GM12872 (cell line): ENCODE results near the gene SND1.

Source experiments
- TF ChIP-seq, protein P1 (sequence below): IDR thresholded peaks from 3 replicates; pipeline ENCODE4 v1.5.1; 2011; ENCODE audit warnings: low read depth, mild to moderate bottlenecking, low read length, moderate library complexity; ENCODE audit not compliant: insufficient read depth

SND1 gene

DNA sequence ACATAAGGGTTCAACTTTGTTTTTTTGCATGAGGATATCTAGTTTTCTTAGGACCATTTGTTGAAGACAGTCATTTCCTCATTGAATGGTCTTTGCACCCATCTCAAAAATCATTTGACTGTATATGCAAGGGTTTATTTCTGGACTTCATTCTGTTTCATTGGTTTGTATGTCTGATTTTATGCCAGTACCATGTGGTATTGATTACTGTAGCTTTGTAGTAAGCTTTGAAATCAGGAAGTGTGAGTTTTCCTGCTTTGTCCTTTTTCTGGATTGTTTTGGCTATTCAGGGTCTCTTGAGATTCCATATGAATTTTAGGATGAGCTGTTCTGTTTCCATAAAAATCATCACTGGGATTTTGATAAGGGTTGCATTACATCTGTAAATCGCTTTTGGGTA, 63.9 kb downstream of the SND1 start:
- TF ChIP-seq, protein P1, sequence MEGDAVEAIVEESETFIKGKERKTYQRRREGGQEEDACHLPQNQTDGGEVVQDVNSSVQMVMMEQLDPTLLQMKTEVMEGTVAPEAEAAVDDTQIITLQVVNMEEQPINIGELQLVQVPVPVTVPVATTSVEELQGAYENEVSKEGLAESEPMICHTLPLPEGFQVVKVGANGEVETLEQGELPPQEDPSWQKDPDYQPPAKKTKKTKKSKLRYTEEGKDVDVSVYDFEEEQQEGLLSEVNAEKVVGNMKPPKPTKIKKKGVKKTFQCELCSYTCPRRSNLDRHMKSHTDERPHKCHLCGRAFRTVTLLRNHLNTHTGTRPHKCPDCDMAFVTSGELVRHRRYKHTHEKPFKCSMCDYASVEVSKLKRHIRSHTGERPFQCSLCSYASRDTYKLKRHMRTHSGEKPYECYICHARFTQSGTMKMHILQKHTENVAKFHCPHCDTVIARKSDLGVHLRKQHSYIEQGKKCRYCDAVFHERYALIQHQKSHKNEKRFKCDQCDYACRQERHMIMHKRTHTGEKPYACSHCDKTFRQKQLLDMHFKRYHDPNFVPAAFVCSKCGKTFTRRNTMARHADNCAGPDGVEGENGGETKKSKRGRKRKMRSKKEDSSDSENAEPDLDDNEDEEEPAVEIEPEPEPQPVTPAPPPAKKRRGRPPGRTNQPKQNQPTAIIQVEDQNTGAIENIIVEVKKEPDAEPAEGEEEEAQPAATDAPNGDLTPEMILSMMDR: no peak

DNA sequence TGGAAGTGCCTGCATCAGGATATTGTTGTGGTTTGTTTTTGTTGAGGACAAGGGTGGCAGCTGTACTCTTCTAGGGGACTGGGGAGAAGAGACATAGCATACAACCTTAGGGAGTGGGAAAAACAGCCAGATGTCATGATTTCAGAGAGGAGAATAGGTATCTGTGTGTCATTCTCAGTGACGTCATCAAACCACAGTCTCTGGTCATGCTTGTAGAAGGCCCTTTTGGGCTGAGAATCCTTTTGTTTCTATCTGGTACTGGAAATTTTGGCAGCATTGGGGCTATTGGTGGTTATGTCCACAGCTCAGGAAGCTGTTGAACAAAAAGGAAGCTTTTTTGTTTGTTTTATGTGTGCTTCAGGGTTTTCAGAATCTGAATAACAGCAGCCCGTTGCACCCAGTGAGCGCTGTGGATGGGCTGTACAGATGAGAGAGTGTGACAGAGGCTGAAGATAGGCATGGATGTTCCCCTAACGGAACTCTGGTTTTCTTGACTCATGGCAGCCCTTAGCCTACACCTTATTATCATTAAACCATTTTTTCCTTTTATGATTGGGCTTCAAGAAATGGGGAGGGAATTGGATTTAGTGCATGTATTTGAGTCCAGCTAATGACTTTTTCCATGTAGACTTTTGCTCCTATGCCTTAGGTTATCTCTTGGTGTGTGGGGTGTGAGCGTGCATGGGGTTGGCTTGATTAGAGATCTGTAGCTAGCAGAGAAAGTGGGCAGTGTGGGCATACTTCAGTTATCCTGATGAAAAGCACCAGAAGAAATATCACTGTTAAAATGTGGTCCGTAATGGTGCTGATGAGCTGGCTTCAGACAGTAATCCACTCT, 65.7 kb downstream of the SND1 start:
- TF ChIP-seq, protein P1: no peak

DNA sequence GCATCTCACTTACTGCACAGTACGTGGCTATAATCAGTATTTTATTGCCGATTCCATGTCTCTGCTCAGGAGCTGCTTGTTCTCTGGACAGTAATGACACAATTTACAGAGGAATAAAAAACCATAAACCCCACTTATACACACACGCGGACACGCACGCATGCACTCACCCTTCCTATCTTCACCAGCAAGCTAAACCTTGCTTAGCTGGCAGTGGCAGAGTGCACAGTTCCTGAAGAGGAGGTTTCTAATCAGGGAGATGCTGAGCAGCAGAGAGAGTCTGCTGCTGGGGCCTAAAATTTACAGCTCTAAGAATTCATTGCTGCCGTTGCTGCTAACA, 66.3 kb downstream of the SND1 start:
- TF ChIP-seq, protein P1: no peak

DNA sequence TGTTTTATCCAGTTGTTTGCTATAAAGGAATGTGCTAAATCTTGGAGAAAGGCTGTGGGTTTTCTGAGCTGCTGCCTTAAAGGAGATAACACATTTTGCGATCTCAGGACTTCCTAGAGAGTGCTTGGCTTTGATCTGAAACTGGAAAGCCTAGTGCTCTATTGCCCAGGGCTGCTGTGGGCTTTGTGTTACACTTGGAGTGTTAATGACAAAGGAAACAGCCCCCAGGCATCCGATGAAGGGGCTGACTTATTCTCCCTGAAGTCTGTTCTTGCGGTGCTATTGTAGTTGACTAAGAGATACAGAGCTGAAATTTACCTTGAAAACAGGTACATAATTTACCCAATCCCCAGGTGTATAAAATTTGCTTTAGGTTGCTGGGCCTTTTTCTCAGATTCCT, 74.5 kb downstream of the SND1 start:
- TF ChIP-seq, protein P1: no peak

DNA sequence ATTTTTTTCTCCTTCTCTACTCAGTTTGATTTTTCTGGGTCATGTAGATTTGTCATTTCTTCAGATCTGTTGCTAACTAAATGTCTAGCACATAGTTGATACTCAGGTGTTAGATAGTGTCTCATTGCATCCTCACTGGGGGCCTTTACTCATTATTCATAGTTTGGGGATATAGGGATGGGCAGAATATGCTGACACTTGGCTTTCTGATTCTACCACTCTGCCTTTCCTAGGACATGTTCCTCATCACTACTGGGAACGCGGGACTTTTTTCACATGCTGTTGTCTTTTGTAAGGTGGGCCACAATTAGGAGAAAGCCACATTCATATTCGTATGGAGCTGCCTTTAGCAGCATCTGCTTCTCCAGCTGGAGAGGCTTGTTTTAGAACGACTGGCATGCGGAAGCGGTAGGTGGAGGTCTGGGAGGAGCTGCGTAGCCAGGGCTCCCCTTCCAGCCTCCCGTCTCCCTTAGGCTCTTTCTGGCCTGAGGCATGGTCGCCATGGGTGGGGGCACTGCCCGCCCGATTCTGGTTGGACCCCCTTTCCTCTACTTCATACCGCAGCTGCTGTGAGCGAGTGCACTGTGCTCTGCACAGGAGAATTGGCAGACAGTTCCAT, 78.8 kb downstream of the SND1 start:
- TF ChIP-seq, protein P1: no peak

DNA sequence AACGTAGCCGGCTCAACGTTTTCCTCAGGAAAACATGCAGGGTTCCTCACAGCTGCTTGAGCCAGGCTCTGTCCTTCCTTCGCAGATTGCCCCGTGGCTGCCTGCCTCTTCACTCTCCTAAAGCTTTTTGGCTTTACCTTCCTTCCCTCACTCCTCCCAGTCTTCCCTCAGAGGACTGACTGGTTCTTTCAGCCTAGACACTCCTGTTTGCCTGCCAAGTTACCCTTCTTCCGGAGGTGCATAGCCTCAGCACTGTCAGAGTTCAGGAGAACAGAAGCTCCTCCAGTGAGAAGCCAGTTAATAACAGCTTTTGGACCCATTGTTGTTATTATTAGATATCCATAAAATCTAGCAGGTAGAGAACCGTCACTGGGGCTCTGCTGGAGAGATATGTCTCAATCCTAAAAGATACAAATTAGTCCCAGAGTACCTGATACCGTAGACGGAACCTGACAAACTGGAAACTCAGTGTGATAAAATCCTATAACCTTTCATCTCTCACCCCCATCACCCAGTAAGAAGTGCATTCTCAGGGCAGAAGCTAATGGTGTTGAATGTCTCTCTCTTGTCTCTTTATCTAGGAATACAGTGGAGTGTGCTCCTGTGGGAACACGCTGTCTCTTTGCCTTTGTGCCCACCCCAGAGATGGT, 79.6 kb downstream of the SND1 start:
- TF ChIP-seq, protein P1: no peak

DNA sequence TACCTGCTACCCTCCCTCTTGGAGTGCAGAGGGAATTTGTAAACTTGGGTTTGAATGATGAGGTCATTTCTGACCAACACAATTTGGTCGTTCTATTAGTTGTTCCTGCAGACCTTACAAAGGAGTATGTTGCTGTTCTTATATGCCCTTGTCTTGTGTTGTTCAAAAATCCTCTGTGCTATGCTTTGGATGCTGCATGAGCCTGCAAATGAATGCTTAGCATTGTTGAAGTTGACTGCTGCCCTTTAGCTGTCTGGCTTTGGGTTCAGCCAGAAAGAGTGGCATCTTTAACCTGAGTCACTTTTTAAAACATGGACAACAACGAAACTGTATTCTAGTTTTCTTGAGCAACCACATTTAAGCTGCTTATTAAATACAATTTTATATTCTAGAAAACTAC, 80.3 kb downstream of the SND1 start:
- TF ChIP-seq, protein P1: no peak
